ENCODE measurements around the gene STX18.

STX18 gene

GRCh38 chr4:4582653-4583052 lies 40.8 kb upstream of the STX18 start:
- no peak for TF ChIP-seq CTCF (IDR thresholded peaks at IDR 0.05; ENCODE audit: insufficient read depth, low read length, poor library complexity, severe bottlenecking)
- no peaks in the 10 kb centered on the region for H3K36me3 ChIP-seq (ENCODE audit: control insufficient read depth, insufficient read depth, low read length)
- H3K27me3 ChIP-seq (replicated peaks; ENCODE audit: control insufficient read depth, insufficient read depth, low read length) = no peaks in the 10 kb centered on the region
- no peak overlapping the region for H3K4me3 ChIP-seq (replicated peaks; ENCODE audit: low read depth, low read length)
- DNase-seq (ENCODE audit: extremely low read depth, insufficient read length) = no peak

GRCh38 chr4:4580494-4580893 lies 38.6 kb upstream of the STX18 start:
- H3K4me3 ChIP-seq (replicated peaks; ENCODE audit: low read depth, low read length) = no peak overlapping the region
- no peak for DNase-seq (ENCODE audit: extremely low read depth, insufficient read length)
- H3K36me3 ChIP-seq (ENCODE audit: control insufficient read depth, insufficient read depth, low read length) = no peaks in the 10 kb centered on the region
- H3K27me3 ChIP-seq (replicated peaks; ENCODE audit: control insufficient read depth, insufficient read depth, low read length) = no peaks in the 10 kb centered on the region
- no peak for TF ChIP-seq CTCF (IDR thresholded peaks at IDR 0.05; ENCODE audit: insufficient read depth, low read length, poor library complexity, severe bottlenecking)

- Histone ChIP-seq H3K36me3 (ENCODE audit: control insufficient read depth, insufficient read depth, low read length) (no peaks in the 10 kb centered on the region), H3K27me3 (replicated peaks; ENCODE audit: control insufficient read depth, insufficient read depth, low read length) (no peaks in the 10 kb centered on the region), H3K4me3 (replicated peaks; ENCODE audit: low read depth, low read length) (no peak overlapping the region)
- no peak for DNase-seq (ENCODE audit: extremely low read depth, insufficient read length)
- no peak for TF ChIP-seq CTCF (IDR thresholded peaks at IDR 0.05; ENCODE audit: insufficient read depth, low read length, poor library complexity, severe bottlenecking)
These were observed 37.1 kb upstream of the STX18 start for GRCh38 chr4:4578981-4579380.

- no peak for DNase-seq (ENCODE audit: extremely low read depth, insufficient read length)
- Histone ChIP-seq H3K36me3 (ENCODE audit: control insufficient read depth, insufficient read depth, low read length) (no peaks in the 10 kb centered on the region), H3K27me3 (replicated peaks; ENCODE audit: control insufficient read depth, insufficient read depth, low read length) (no peaks in the 10 kb centered on the region), H3K4me3 (replicated peaks; ENCODE audit: low read depth, low read length) (no peak overlapping the region)
- TF ChIP-seq CTCF (IDR thresholded peaks at IDR 0.05; ENCODE audit: insufficient read depth, low read length, poor library complexity, severe bottlenecking) = no peak
These were observed 35.6 kb upstream of the STX18 start for GRCh38 chr4:4577359-4577875.

- no peaks in the 10 kb centered on the region for H3K27me3 ChIP-seq (replicated peaks; ENCODE audit: control insufficient read depth, insufficient read depth, low read length)
- peak overlapping the region; percentile 58 for H3K4me3 ChIP-seq (replicated peaks; ENCODE audit: low read depth, low read length)
- H3K36me3 ChIP-seq (ENCODE audit: control insufficient read depth, insufficient read depth, low read length) = no peaks in the 10 kb centered on the region
- peak; percentile 27 for TF ChIP-seq CTCF (IDR thresholded peaks at IDR 0.05; ENCODE audit: insufficient read depth, low read length, poor library complexity, severe bottlenecking)
- peak; percentile 82 for DNase-seq (ENCODE audit: extremely low read depth, insufficient read length)
These were observed 33.7 kb upstream of the STX18 start for GRCh38 chr4:4575284-4576211.
